ENCODE data around the gene ATP10D. TPM values are rescaled to one million over a fixed set of nuclear protein-coding genes. Genes with fewer than 3 reads are reported as not detected.

ATP10D gene
- total RNA-seq, 1 donor from 2014 or later, result 50.2 TPM

- no peak for ATAC-seq
These were observed 113.2 kb downstream of the ATP10D start for GRCh38 chr4:47598320-47598719.

- ATAC-seq, result no peak
These were observed 113.8 kb downstream of the ATP10D start for GRCh38 chr4:47598896-47599295.

DNA sequence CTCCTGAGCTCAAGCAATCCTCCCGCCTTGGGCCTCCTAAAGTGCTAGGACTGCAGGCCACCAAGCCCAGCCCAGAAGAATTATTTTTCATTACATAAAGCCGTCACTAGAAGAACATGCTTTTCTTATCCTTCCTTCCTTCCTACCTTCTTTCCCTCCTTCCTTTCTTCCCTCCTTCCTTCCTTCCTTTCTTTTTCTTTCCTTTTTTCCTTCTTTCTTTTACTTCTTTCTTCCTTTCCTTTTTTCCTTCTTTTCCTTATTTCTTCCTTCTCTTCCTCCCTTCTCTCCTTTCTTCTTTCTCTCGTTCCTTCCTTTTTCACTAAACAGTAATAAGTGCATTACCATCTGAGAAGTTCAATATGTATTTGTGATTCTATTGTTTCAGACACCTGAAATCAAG is 121.4 kb downstream of the ATP10D start:
- ATAC-seq, result no peak

GRCh38 chr4:47612116-47613023 is 127.3 kb downstream of the ATP10D start:
- no peak for ATAC-seq

- ATAC-seq, result no peak
These were observed 130.3 kb downstream of the ATP10D start for GRCh38 chr4:47615385-47615784.

DNA sequence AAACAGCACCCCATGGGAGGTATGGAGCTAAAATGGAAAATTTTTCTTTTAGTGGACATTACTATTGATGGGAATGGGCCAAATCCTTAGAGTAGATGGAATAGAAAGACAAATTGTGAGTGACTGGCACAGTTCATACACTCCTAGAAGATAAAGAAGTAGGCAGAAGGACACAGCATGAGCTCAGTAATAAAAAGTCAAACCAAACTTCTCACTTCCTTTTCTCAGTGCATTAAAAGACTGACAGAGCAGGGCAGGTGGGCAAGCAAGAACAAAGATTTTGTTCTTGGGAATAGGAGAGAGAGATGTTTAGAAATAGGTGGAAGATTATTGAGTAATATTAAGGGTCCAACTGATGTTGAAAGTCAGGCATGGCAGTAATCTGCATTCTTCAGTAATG is 132.5 kb downstream of the ATP10D start:
- ATAC-seq, result no peak

GRCh38 chr4:47619691-47620090 is 134.6 kb downstream of the ATP10D start:
- no peak for ATAC-seq

DNA sequence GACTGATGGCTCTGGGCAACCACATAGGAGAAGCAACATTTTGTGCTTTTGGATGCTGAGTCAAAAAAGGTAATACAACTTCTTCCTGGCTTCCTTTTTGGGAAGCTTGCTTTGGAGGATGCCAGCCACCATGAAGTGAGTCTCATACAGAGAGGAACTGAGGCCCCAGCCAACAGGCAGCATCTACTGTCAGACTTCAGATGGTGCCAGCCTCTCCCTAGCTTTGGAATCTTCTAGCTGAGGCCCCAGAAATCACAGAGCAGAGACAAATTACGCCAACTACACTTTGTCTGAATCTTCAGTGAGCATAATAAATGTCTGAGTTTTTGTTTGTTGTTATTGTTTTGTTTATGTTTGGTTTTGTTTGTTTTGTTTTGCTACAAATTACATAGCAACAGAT is 136.1 kb downstream of the ATP10D start:
- ATAC-seq, result no peak

DNA sequence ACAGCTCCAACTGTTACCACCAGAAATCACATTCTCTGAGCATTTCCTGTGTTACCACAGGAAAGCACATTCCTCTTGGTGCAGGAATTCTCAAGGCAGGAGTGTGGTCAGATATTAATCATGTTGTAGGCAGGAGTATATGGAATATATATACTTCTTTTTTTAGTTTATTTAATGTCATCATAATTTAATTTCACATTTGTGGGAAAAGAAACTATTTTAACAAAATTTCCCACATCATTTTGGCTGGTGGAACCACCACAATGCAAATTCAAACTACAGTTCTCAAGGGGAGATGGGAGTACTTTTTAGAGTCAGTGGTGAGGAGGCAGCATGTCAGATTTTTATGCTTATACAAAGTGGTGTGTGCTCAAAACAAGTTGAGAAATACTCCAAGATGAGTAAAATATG is 139.0 kb downstream of the ATP10D start:
- no peak for ATAC-seq

DNA sequence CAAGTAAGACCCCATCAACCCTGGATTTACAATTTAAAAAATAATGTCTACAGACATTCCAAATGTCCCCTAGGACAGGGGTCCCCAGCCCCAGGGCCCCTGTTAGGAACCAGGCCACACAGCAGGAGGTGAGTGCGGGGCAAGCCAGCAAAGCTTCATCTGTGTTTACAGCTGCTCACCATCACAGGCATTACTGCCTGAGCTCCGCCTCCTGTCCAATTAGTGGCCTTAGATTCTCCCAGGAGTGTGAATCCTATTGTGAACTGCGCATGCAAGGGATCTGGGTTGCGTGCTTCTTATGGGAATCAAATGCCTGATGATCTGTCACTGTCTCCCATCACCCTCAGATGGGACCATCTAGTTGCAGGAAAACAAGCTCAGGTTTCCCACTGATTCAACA is 146.1 kb downstream of the ATP10D start:
- no peak for ATAC-seq

DNA sequence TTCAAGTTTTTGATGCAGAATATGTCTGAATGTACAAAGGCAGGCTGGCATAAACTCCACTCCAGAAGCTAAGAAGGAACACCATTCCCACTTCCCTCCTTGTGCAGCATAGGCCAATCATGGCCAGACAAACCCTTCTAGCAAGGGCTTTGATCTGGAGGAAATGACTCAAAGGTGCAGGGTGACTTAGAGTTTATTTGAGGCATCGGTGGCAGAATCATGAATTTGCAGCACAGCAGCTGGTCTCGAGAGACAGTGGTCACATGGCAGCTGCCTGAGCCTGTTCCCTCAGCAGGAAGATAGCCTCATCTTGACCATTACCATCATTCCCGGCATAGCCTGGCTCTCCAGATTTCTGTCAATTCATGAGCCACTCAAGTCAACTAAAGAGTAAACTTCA is 154.5 kb downstream of the ATP10D start:
- ATAC-seq, result no peak

DNA sequence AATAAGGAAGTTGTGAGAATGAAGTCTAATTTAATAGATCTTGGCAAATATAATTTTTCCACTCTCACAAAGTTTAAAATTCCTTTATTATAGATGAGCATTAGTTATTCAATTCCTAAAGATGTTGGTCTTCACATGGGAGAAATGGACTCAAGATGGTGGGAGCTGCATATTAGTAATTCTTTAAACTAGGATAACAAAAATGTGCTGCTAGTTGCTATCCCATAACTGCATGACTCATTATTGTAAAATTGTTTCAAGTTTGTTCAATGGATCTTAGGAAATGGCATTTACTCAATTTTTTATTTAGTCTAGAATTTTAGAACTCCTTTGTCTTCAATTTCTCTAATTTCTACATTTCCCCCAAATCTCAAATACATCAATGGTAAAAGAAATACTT is 155.8 kb downstream of the ATP10D start:
- no peak for ATAC-seq

- no peak for ATAC-seq
These were observed 156.7 kb downstream of the ATP10D start for GRCh38 chr4:47641755-47642154.

- ATAC-seq, result no peak
These were observed 157.2 kb downstream of the ATP10D start for GRCh38 chr4:47642191-47642830.

Other genes starting within 250 kb of the ATP10D start
- 21.6 TPM for gene COMMD8, start 21.6 kb upstream of the ATP10D start, total RNA-seq